ENCODE data around the gene MPZL1.

MPZL1 gene

GRCh38 chr1:167721617-167722151, at the start of gene MPZL1:
MPZL1 (plus strand) TSS chr1:167721982; CDS start chr1:167722152, 170 bp downstream.
- peak within 1 kb of the TSS; percentile 69 for H3K4me3 ChIP-seq (ENCODE audit: low read depth, low read length)
- in situ Hi-C loops (cut with HindIII; ENCODE audit: low sequenced_read_pairs), result loop anchor here (25.0 kb wide), 1 partner anchor 216 kb away; the partner anchor contains the start of genes DCAF6 and MPC2
- DNase-seq (ENCODE audit: low read depth, low spot score), result peak; percentile 94

GRCh38 chr1:167672831-167673230, 49.0 kb upstream of the MPZL1 start:
- in situ Hi-C loops (cut with HindIII; ENCODE audit: low sequenced_read_pairs), result no loop called here
- DNase-seq (ENCODE audit: low read depth, low spot score), result no peak
- H3K4me3 ChIP-seq (ENCODE audit: low read depth, low read length), result no peak overlapping the region
- no peak for TF ChIP-seq CTCF (IDR thresholded peaks at IDR 0.05; ENCODE audit: low read depth, low read length)

More at GRCh38 chr1:167721617-167722151, at the start of gene MPZL1:
- no peak for TF ChIP-seq CTCF (IDR thresholded peaks at IDR 0.05; ENCODE audit: low read depth, low read length)

DNA sequence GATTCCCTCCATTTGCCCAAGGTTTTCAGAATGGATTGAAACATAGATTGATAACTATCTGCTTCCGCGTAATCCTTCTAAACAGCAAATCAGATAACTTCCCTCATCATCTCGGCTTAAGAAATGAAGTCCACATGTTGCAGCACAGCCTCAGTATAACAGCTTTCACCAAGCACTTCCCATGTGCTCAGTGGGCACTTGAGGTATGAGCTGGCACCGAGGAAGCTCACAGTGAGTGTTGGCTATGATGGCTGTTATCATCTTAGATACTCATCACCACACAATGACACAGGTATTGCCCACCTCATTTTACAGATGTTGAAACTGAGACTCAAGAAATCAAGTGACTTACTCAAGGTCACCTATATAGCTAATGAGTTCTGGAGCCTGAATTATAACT, 48.5 kb upstream of the MPZL1 start:
- in situ Hi-C loops (cut with HindIII; ENCODE audit: low sequenced_read_pairs), result no loop called here
- no peak for TF ChIP-seq CTCF (IDR thresholded peaks at IDR 0.05; ENCODE audit: low read depth, low read length)
- H3K4me3 ChIP-seq (ENCODE audit: low read depth, low read length), result no peak overlapping the region
- no peak for DNase-seq (ENCODE audit: low read depth, low spot score)

DNA sequence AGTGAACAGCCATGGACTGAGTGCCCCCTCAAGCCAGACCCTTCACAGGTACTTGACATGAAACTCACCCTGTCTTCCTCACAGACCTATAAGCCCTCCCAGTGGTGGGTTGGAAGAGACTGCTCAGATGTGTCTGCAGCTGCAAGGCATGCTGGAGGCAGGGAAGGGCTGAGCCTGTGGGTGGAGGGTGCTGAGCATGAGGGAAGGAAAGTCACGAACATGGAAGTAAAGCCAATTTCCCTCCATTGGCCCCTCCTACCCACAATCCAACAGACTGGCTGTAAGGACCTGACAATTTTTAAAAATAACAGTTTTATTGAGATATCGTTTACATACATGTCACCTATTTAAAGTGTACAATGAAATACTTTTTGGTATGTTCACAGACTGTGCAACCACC, 47.6 kb upstream of the MPZL1 start:
- no peak overlapping the region for H3K4me3 ChIP-seq (ENCODE audit: low read depth, low read length)
- TF ChIP-seq CTCF (IDR thresholded peaks at IDR 0.05; ENCODE audit: low read depth, low read length), result no peak
- in situ Hi-C loops (cut with HindIII; ENCODE audit: low sequenced_read_pairs), result no loop called here
- no peak for DNase-seq (ENCODE audit: low read depth, low spot score)

DNA sequence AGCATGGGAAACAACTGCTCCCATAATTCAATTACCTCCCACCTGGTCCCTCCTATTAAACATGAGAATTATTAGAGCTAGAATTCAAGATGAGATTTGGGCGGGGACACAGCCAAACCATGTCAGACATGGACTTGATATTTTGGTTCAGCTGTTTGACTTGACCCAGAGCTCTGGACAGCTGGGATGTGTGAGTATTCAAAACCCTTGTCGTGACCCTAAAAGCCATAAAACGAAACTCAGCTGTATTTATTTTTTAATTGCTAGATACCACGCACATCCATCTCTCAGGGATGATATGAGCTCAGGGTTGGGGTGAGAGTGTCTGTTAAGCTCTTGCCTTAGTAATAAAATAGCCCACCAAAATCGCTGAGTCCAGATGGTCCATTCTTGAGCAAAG, 46.3 kb upstream of the MPZL1 start:
- DNase-seq (ENCODE audit: low read depth, low spot score), result no peak
- no peak for TF ChIP-seq CTCF (IDR thresholded peaks at IDR 0.05; ENCODE audit: low read depth, low read length)
- no peak overlapping the region for H3K4me3 ChIP-seq (ENCODE audit: low read depth, low read length)
- in situ Hi-C loops (cut with HindIII; ENCODE audit: low sequenced_read_pairs), result no loop called here

DNA sequence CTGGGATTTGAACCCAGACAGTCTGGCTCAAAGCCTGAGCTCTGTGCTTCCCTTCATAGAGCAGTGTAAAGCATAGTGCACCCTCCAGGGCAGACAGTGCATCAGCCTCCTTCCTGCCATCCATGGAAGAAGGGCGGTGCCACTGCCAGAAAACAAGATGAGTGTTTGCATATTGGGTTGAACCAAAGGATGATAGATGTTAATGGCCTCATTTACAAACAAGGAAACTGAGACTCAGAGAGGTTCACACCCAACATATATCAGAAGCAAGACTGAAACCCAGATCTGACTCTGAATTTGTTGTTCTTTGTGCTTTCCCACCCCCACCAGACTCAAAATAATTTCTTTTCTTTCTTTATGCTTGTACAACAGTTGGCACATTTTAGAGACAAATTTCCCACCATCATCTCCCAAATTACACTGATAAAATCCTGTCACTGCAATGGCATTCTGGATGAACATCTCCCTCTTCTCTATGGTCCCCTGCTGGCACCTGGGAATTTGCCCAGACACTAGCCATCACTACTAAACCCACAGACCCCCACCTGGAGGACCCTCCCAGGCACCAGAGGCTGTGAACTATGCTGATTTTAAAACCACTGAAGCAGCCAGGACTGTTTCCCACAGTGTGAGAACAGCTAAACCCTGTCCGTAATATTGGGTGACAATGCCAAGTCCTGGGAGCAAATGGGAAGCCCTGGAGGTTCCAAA, 45.4 kb upstream of the MPZL1 start:
- in situ Hi-C loops (cut with HindIII; ENCODE audit: low sequenced_read_pairs), result no loop called here
- DNase-seq (ENCODE audit: low read depth, low spot score), result no peak
- no peak for TF ChIP-seq CTCF (IDR thresholded peaks at IDR 0.05; ENCODE audit: low read depth, low read length)
- no peak overlapping the region for H3K4me3 ChIP-seq (ENCODE audit: low read depth, low read length)

Measured in astrocyte of the spinal cord (primary cell).